ENCODE data around the gene SDF2L1.
"Not testable (repeated sequence)": the region's sequence is repeated elsewhere in the genome, so short reads cannot be mapped to it uniquely, and the experiment has no call there.

SDF2L1 gene

GRCh38 chr22:21686634-21687393 lies 44.7 kb downstream of the SDF2L1 start:
- no peak for DNase-seq (ENCODE audit: low spot score)
- in situ Hi-C loops (cut with MboI; ENCODE audit: low pct_unique_long_range_greater_than_20kb, low sequenced_read_pairs, unreplicated experiment) = no loop called here
- TF ChIP-seq, protein P1, sequence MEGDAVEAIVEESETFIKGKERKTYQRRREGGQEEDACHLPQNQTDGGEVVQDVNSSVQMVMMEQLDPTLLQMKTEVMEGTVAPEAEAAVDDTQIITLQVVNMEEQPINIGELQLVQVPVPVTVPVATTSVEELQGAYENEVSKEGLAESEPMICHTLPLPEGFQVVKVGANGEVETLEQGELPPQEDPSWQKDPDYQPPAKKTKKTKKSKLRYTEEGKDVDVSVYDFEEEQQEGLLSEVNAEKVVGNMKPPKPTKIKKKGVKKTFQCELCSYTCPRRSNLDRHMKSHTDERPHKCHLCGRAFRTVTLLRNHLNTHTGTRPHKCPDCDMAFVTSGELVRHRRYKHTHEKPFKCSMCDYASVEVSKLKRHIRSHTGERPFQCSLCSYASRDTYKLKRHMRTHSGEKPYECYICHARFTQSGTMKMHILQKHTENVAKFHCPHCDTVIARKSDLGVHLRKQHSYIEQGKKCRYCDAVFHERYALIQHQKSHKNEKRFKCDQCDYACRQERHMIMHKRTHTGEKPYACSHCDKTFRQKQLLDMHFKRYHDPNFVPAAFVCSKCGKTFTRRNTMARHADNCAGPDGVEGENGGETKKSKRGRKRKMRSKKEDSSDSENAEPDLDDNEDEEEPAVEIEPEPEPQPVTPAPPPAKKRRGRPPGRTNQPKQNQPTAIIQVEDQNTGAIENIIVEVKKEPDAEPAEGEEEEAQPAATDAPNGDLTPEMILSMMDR (IDR thresholded peaks at IDR 0.05; ENCODE audit: extremely low read depth, insufficient read depth, missing control alignments) = no peak

DNA sequence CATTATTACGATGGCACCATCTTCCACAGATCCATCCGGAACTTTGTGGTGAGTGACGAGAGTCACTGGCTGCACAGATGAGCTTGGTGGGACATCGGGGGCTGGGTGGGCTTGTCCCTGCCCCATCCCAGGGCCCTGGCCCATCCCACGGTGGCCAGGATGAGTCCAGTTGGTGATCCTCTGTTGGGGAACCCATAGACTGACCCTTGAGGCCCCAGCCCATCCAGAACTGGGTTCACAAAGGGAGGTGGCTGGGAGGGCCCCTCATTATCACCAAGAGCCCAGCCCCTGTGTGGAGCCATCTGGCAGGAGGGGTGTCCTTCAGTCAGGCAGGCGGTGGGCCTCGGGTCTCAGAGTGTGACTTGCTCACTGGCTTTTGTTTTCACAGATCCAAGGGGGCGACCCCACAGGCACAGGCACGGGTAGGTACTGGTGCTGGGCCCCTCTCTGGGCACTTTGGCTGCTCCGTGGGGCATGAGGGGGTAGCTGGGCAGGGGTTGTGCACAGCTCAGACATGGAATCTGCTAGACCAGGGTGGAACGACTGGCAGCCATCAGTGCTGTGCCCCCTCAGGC lies 45.7 kb downstream of the SDF2L1 start:
- no peak for DNase-seq (ENCODE audit: low spot score)
- in situ Hi-C loops (cut with MboI; ENCODE audit: low pct_unique_long_range_greater_than_20kb, low sequenced_read_pairs, unreplicated experiment) = no loop called here
- TF ChIP-seq, protein P1 (IDR thresholded peaks at IDR 0.05; ENCODE audit: extremely low read depth, insufficient read depth, missing control alignments) = no peak

- no peak for DNase-seq (ENCODE audit: low spot score)
- in situ Hi-C loops (cut with MboI; ENCODE audit: low pct_unique_long_range_greater_than_20kb, low sequenced_read_pairs, unreplicated experiment) = no loop called here
- TF ChIP-seq, protein P1 (IDR thresholded peaks at IDR 0.05; ENCODE audit: extremely low read depth, insufficient read depth, missing control alignments) = no peak
Measured at GRCh38 chr22:21688341-21688705, 46.2 kb downstream of the SDF2L1 start.

DNA sequence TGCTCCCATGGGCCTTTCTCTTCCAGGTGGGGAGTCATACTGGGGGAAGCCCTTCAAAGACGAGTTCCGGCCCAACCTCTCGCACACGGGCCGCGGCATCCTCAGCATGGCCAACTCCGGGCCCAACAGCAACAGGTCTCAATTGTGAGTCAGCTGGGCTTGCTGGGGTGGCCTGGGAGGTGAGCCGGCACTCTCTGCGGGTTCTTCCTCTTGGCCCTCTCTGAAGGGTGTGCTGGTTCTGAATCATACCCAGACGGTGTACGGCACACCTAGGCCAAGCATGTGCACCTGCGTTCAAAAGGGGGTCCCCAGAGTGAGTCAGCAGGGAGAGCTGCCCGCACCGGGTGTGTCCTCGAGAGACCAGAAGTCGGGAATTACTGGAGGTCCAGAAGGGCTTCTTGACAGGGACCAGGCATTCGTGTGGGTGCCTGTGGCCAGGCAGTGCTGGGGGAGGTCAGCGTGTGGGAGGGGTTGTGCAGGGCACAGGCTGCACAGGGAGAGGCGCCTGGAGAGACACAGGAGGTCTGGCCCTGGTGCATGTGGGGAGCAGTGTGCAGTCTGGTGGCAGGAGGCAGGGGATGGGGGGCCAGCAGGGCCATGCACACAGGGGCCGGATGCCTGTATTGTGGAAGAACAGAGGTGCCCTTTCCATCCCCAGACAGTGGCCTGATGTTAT lies 46.7 kb downstream of the SDF2L1 start:
- peak; percentile 45 for DNase-seq (ENCODE audit: low spot score)
- in situ Hi-C loops (cut with MboI; ENCODE audit: low pct_unique_long_range_greater_than_20kb, low sequenced_read_pairs, unreplicated experiment) = no loop called here
- TF ChIP-seq, protein P1 (IDR thresholded peaks at IDR 0.05; ENCODE audit: extremely low read depth, insufficient read depth, missing control alignments) = no peak

GRCh38 chr22:21690401-21690801 lies 48.3 kb downstream of the SDF2L1 start:
- DNase-seq (ENCODE audit: low spot score) = peak; percentile 77

GRCh38 chr22:21691816-21692215 lies 49.7 kb downstream of the SDF2L1 start:
- TF ChIP-seq, protein P1 (IDR thresholded peaks at IDR 0.05; ENCODE audit: extremely low read depth, insufficient read depth, missing control alignments) = no peak
- no peak for DNase-seq (ENCODE audit: low spot score)
- in situ Hi-C loops (cut with MboI; ENCODE audit: low pct_unique_long_range_greater_than_20kb, low sequenced_read_pairs, unreplicated experiment) = no loop called here

More at GRCh38 chr22:21690401-21690801, 48.3 kb downstream of the SDF2L1 start:
- TF ChIP-seq, protein P1 (IDR thresholded peaks at IDR 0.05; ENCODE audit: extremely low read depth, insufficient read depth, missing control alignments) = no peak
- in situ Hi-C loops (cut with MboI; ENCODE audit: low pct_unique_long_range_greater_than_20kb, low sequenced_read_pairs, unreplicated experiment) = no loop called here

- in situ Hi-C loops (cut with MboI; ENCODE audit: low pct_unique_long_range_greater_than_20kb, low sequenced_read_pairs, unreplicated experiment); DNase-seq (ENCODE audit: low spot score): not testable (repeated sequence)
Measured at GRCh38 chr22:21692856-21693255, 50.8 kb downstream of the SDF2L1 start.

Data from GM13977 (cell line).